ENCODE measurements around the gene ZMYND8. TPM values are rescaled to one million over a fixed set of nuclear protein-coding genes. Genes with fewer than 3 reads are reported as not detected.
"Not testable (repeated sequence)": the region's sequence is repeated elsewhere in the genome, so short reads cannot be mapped to it uniquely, and the experiment has no call there.

ZMYND8 gene
- total RNA-seq, 1 donor: 18.7 TPM

DNA sequence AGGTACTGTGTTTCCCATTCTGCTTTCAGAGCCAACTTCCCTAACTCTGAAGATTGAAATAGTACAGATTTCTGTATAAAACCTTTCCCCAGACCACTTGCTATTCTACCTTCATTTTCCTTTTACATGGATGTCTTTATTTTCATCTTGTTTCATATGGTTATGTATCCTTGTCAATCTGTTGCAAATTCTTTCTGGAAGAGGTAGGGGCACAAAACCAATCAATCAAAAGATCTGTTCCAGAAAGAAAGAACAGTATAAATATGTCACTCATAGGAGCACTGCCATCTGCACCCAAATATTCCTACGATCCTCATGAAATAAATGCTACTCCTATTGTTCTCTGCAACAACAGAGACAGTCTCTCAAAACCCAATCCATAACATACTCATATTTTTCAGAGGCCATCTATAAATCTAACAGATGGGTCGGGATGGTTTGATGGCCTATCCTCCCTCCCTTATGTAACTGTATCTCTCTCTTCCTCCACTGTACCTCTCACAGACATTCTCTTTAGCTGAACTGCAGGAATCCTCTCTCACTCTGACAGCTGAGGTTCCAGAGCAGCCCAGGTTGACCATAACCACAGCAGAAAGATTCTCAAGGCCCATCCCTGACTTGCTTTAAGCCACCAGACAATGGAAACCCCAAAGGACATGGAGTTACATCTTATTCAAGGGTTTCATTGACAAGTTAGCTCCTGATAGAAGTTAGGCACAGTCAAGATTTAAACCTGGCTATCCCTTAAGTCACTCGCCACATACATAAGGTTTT is 112.8 kb downstream of the ZMYND8 start:
- Histone ChIP-seq H3K27me3 (ENCODE audit: insufficient read depth, low read length) (no peaks in the 10 kb centered on the region), H3K4me3 (ENCODE audit: low read length) (no peak overlapping the region), H3K4me1 (ENCODE audit: insufficient read depth, low read length) (no peaks in the 10 kb centered on the region), H3K9me3 (ENCODE audit: low read depth, low read length) (no peaks in the 10 kb centered on the region)

DNA sequence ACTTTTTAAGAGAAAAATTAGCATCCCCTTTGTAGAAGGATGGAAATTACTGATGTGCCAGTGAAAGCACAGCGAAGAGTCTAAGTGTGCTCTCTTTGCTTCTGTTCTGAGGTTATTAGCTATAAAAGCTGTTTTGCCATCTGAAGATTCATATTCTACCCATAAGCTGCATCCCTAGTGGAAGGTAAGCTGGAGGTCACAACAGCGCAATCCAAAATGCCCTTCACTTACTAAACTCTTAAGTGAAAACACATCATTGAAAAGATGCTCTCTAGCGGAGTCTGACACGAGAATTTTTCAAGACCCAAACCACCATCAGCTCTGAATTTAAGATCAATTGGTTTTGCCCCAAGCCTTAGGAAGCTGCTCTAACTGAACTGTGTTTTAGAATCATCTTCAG is 113.5 kb downstream of the ZMYND8 start:
- H3K4me3 ChIP-seq (ENCODE audit: low read length): no peak overlapping the region
- no peaks in the 10 kb centered on the region for H3K9me3 ChIP-seq (ENCODE audit: low read depth, low read length)
- H3K27me3 ChIP-seq (ENCODE audit: insufficient read depth, low read length): no peaks in the 10 kb centered on the region
- H3K4me1 ChIP-seq (ENCODE audit: insufficient read depth, low read length): no peaks in the 10 kb centered on the region

- Histone ChIP-seq H3K27me3 (ENCODE audit: insufficient read depth, low read length) (no peaks in the 10 kb centered on the region), H3K9me3 (ENCODE audit: low read depth, low read length) (no peaks in the 10 kb centered on the region), H3K4me1 (ENCODE audit: insufficient read depth, low read length) (no peaks in the 10 kb centered on the region), H3K4me3 (ENCODE audit: low read length) (no peak overlapping the region)
Measured at GRCh38 chr20:47241345-47241781, 115.1 kb downstream of the ZMYND8 start.

- H3K4me1 ChIP-seq (ENCODE audit: insufficient read depth, low read length); H3K9me3 ChIP-seq (ENCODE audit: low read depth, low read length); H3K4me3 ChIP-seq (ENCODE audit: low read length); H3K27me3 ChIP-seq (ENCODE audit: insufficient read depth, low read length): not testable (repeated sequence)
Measured at GRCh38 chr20:47240096-47240495, 116.4 kb downstream of the ZMYND8 start.

DNA sequence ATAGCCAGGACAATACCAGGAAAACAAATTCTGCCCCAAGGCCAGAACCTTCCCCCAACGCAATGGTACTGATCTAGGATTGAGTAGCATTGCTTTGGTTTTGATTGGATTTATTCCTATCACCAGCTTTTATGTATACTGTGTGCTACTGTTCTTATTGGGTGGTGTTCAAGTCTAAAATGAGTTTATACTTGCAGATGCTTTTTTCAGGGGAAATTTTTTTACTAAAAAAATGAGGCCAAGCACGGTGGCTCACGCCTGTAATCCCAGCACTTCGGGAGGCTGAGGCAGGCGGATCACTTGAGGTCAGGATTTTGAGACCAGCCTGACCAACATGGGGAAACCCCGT is 116.8 kb downstream of the ZMYND8 start:
- Histone ChIP-seq H3K4me3 (ENCODE audit: low read length) (no peak overlapping the region), H3K27me3 (ENCODE audit: insufficient read depth, low read length) (no peaks in the 10 kb centered on the region), H3K9me3 (ENCODE audit: low read depth, low read length) (no peaks in the 10 kb centered on the region), H3K4me1 (ENCODE audit: insufficient read depth, low read length) (no peaks in the 10 kb centered on the region)

GRCh38 chr20:47238780-47239718 is 117.5 kb downstream of the ZMYND8 start:
- Histone ChIP-seq H3K4me1 (ENCODE audit: insufficient read depth, low read length) (no peaks in the 10 kb centered on the region), H3K4me3 (ENCODE audit: low read length) (no peak overlapping the region), H3K27me3 (ENCODE audit: insufficient read depth, low read length) (no peaks in the 10 kb centered on the region), H3K9me3 (ENCODE audit: low read depth, low read length) (no peaks in the 10 kb centered on the region)

- Histone ChIP-seq H3K4me1 (ENCODE audit: insufficient read depth, low read length) (no peaks in the 10 kb centered on the region), H3K9me3 (ENCODE audit: low read depth, low read length) (no peaks in the 10 kb centered on the region), H3K4me3 (ENCODE audit: low read length) (no peak overlapping the region), H3K27me3 (ENCODE audit: insufficient read depth, low read length) (no peaks in the 10 kb centered on the region)
Measured at GRCh38 chr20:47237715-47238114, 118.8 kb downstream of the ZMYND8 start.

DNA sequence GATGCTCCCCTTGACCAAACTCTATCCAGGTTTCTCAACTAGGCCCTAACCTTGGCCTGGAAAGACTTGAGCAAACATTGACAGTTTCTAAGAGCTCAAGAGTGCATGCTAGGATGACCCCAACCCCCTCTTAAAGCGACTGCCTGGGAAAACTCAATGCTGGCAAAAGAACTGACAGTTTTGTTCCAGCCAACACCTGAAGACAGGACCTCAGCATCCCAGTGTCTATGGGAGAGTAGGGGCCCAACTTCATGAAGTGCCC is 119.9 kb downstream of the ZMYND8 start:
- Histone ChIP-seq H3K4me1 (ENCODE audit: insufficient read depth, low read length) (no peaks in the 10 kb centered on the region), H3K9me3 (ENCODE audit: low read depth, low read length) (no peaks in the 10 kb centered on the region), H3K27me3 (ENCODE audit: insufficient read depth, low read length) (no peaks in the 10 kb centered on the region), H3K4me3 (ENCODE audit: low read length) (no peak overlapping the region)

GRCh38 chr20:47235853-47236638 is 120.5 kb downstream of the ZMYND8 start:
- Histone ChIP-seq H3K4me1 (ENCODE audit: insufficient read depth, low read length) (no peaks in the 10 kb centered on the region), H3K4me3 (ENCODE audit: low read length) (no peak overlapping the region), H3K27me3 (ENCODE audit: insufficient read depth, low read length) (no peaks in the 10 kb centered on the region), H3K9me3 (ENCODE audit: low read depth, low read length) (no peaks in the 10 kb centered on the region)

DNA sequence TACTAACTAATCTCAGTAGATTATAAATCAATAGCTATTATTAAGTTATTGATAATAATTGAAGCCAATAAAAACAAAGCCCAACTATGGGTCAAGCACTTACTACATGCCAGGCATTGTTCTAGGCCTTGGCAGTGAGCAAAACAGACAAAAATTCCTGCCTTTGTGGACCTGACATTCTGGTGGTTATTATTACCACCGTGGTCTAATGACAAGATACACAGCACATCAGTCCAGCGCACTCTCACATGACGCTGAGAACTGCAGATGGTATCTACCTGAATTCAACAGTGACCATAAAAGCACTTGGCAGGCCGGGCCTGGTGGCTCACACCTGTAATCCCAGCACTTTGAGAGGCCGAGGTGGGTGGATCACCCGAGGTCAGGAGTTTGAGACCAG is 121.4 kb downstream of the ZMYND8 start:
- Histone ChIP-seq H3K9me3 (ENCODE audit: low read depth, low read length) (no peaks in the 10 kb centered on the region), H3K4me1 (ENCODE audit: insufficient read depth, low read length) (no peaks in the 10 kb centered on the region), H3K27me3 (ENCODE audit: insufficient read depth, low read length) (no peaks in the 10 kb centered on the region), H3K4me3 (ENCODE audit: low read length) (no peak overlapping the region)

DNA sequence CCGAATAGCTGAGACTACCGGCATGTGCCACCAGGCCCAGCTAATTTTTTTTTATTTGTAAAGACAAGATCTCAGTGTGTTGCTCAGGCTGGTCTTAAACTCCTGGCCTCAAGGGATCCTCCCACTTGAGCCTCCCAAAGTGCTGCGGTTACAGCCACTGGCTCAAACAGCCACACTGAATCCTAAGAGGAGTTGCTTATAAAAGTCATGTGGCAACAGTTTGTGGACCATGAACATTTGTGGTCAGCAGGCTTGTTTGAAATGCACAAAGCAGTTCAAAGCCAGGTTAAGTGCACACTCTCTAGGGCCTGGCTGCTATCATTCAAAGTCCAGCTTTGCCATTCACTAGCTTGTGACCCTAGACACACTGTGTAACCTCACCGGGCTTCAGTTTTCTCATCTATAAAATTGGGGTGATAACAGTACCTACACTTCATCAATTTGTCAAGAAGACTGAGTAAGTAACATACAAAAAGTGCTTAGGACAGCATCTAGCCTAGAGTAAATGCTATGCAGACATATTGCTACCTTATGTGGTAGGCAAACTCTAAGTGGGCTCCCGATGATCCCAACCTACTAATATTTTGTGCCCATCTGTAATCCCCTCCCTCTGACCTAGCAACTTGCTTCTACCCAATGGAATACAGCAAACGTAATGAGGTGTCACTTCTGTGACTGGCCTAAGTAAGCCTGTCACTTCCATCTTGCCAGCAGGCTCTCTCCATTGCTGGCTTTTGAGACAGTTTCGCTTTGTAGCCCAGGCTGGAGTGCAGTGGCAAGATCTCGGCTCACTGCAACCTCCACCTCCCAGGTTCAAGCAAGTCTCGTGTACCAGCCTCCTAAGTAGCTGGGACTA is 122.9 kb downstream of the ZMYND8 start:
- Histone ChIP-seq H3K27me3 (ENCODE audit: insufficient read depth, low read length) (no peaks in the 10 kb centered on the region), H3K4me1 (ENCODE audit: insufficient read depth, low read length) (no peaks in the 10 kb centered on the region), H3K9me3 (ENCODE audit: low read depth, low read length) (no peaks in the 10 kb centered on the region), H3K4me3 (ENCODE audit: low read length) (no peak overlapping the region)

GRCh38 chr20:47232518-47232917 is 124.0 kb downstream of the ZMYND8 start:
- Histone ChIP-seq H3K4me3 (ENCODE audit: low read length) (no peak overlapping the region), H3K9me3 (ENCODE audit: low read depth, low read length) (no peaks in the 10 kb centered on the region), H3K4me1 (ENCODE audit: insufficient read depth, low read length) (no peaks in the 10 kb centered on the region), H3K27me3 (ENCODE audit: insufficient read depth, low read length) (no peaks in the 10 kb centered on the region)

- Histone ChIP-seq H3K9me3 (ENCODE audit: low read depth, low read length) (no peaks in the 10 kb centered on the region), H3K4me3 (ENCODE audit: low read length) (no peak overlapping the region), H3K4me1 (ENCODE audit: insufficient read depth, low read length) (no peaks in the 10 kb centered on the region), H3K27me3 (ENCODE audit: insufficient read depth, low read length) (no peaks in the 10 kb centered on the region)
Measured at GRCh38 chr20:47231382-47232039, 125.0 kb downstream of the ZMYND8 start.

DNA sequence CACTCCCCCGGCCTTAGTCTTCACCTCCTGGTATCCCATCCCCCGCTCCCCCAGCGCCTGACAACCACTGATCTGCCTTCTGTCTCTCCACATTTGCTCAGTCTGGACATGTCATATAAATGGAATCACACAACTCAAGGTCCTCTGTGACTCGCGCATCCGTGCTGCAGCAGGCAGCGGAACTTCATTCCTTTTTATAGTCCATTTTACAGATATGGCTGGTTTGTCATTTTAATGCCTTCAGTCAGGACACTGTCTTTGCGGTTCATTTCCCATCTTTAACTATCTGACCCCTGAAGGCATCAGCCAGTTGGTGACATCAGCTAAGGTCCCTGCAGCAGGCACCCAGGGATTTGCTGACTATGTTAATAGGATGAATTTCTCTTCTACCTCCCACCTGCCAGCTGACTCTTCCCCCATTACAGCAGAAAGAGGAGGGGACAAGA is 125.7 kb downstream of the ZMYND8 start:
- Histone ChIP-seq H3K4me3 (ENCODE audit: low read length) (no peak overlapping the region), H3K27me3 (ENCODE audit: insufficient read depth, low read length) (no peaks in the 10 kb centered on the region), H3K4me1 (ENCODE audit: insufficient read depth, low read length) (no peaks in the 10 kb centered on the region), H3K9me3 (ENCODE audit: low read depth, low read length) (no peaks in the 10 kb centered on the region)

Measured in mononuclear cell (primary cell).